Neural progenitor cell (in vitro differentiated cells): ENCODE measurements around the gene LRRC52. TPM values are rescaled to one million over a fixed set of nuclear protein-coding genes. Genes with fewer than 3 reads are reported as not detected.

Experiments used
- DNase-seq: peaks from one replicate; pipeline ENCODE4 v3.0.0-alpha.2; 2016; ENCODE audit warnings: low spot score
- H2AFZ ChIP-seq: fragments of 200-600 bp; sonication (generic); replicated peaks from 2 replicates; pipeline ENCODE4 v1.6.1; 2016; ENCODE audit warnings: antibody characterized with exemption
- H3F3A ChIP-seq: fragments of 200-600 bp; sonication (generic); 2 replicates; pipeline ENCODE4 v1.6.1; 2016; ENCODE audit warnings: antibody characterized with exemption, low read depth
- H3K27ac ChIP-seq: fragments of 200-600 bp; sonication (generic); 2 replicates; pipeline ENCODE4 v1.5.1; 2016; ENCODE audit warnings: mild to moderate bottlenecking
- H3K27me3 ChIP-seq: fragments of 200-600 bp; sonication (generic); 2 replicates; pipeline ENCODE4 v1.6.1; 2016; ENCODE audit warnings: mild to moderate bottlenecking, moderate library complexity
- H3K36me3 ChIP-seq: fragments of 200-600 bp; sonication (generic); 2 replicates; pipeline ENCODE4 v1.5.1; 2016
- H3K4me1 ChIP-seq: fragments of 200-600 bp; sonication (generic); 2 replicates; pipeline ENCODE4 v1.6.1; 2016; ENCODE audit warnings: mixed run types
- H3K4me2 ChIP-seq: fragments of 200-600 bp; sonication (generic); 2 replicates; pipeline ENCODE4 v1.6.1; 2016
- H3K4me3 ChIP-seq: fragments of 200-600 bp; sonication (generic); 2 replicates; pipeline ENCODE4 v1.5.1; 2016
- H3K79me2 ChIP-seq: fragments of 200-600 bp; sonication (generic); 2 replicates; pipeline ENCODE4 v1.6.1; 2016; ENCODE audit warnings: low read depth
- H3K9ac ChIP-seq: fragments of 200-600 bp; sonication (generic); 2 replicates; pipeline ENCODE4 v1.6.1; 2016
- H3K9me3 ChIP-seq: fragments of 200-600 bp; sonication (generic); 2 replicates; pipeline ENCODE4 v1.5.1; 2016; ENCODE audit warnings: low read depth
- H4K20me1 ChIP-seq: fragments of 200-600 bp; sonication (generic); 2 replicates; pipeline ENCODE4 v1.6.1; 2016; ENCODE audit warnings: low read depth
- H3K27ac Mint-ChIP-seq: 3 replicates; pipeline ENCODE4 v1.8.0; 2021; ENCODE audit warnings: mixed read lengths
- H3K27me3 Mint-ChIP-seq: 2 replicates; pipeline ENCODE4 v1.8.0; 2022; ENCODE audit warnings: low read depth, mild to moderate bottlenecking, inconsistent platforms, moderate library complexity, mixed read lengths; ENCODE audit not compliant: insufficient read depth
- H3K36me3 Mint-ChIP-seq: 3 replicates; pipeline ENCODE4 v1.8.0; 2021; ENCODE audit warnings: mixed read lengths
- H3K4me1 Mint-ChIP-seq: 3 replicates; pipeline ENCODE4 v1.8.0; 2021; ENCODE audit warnings: mixed read lengths
- H3K4me3 Mint-ChIP-seq: 3 replicates; pipeline ENCODE4 v1.8.0; 2021; ENCODE audit warnings: mild to moderate bottlenecking, moderate library complexity, mixed read lengths
- H3K9me3 Mint-ChIP-seq: 3 replicates; pipeline ENCODE4 v1.8.0; 2020; ENCODE audit warnings: mixed read lengths
- EZH2 ChIP-seq: fragments of 200-600 bp; sonication (generic); IDR thresholded peaks from 2 replicates; pipeline ENCODE4 v1.6.1; 2017; ENCODE audit warnings: antibody characterized with exemption, mild to moderate bottlenecking, moderate library complexity
- EZH2phosphoT487 ChIP-seq: fragments of 200-600 bp; sonication (generic); IDR thresholded peaks from 2 replicates; pipeline ENCODE4 v1.6.1; 2017; ENCODE audit warnings: antibody characterized with exemption
- total RNA-seq: library from RNA; depleted of rRNA; stranded (reverse); fragments of >200 nt; gene quantifications from 2 replicates; pipeline ENCODE4 v1.2.3, GENCODE V29; 2015; ENCODE audit warnings: low replicate concordance
- TF ChIP-seq, protein P1 (sequence below): fragments of 200-600 bp; sonication (generic); IDR thresholded peaks from 2 replicates; pipeline ENCODE4 v1.5.1; 2017; ENCODE audit warnings: antibody characterized with exemption, mild to moderate bottlenecking

The LRRC52 gene
- total RNA-seq, 1 donor from 2014 or later, result not detected

DNA sequence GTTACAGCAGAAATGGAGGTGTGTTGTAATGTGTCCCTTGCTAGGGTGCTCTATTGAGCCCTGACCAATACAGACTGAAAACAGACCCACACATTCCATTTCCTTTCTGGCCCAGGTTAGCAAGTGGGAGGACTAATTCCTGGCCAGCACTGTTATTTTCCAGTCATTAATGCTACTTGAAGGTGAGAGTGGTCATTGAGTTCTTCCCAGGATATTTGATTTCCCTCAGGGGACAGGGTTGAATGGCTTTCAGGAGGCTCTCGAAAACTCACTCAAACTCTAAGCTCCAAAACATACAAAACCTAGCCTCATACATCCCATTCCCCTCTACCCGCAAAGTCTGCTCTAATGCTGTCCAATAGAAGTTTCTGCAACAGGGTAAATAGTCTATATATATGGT is 6.2 kb downstream of the LRRC52 start:
- H2AFZ ChIP-seq, result no peak overlapping the region
- no peak for DNase-seq
- Mint-ChIP-seq H3K27me3 (peaks cover 8% of the 10 kb centered on the region), H3K9me3 (no peaks in the 10 kb centered on the region), H3K36me3 (no peaks in the 10 kb centered on the region), H3K27ac (no peak overlapping the region), H3K4me3 (no peak overlapping the region), H3K4me1 (no peaks in the 10 kb centered on the region)
- H3K9ac ChIP-seq, result no peak overlapping the region
- no peak overlapping the region for H3K27ac ChIP-seq
- TF ChIP-seq EZH2 (no peak), EZH2phosphoT487 (no peak)
- TF ChIP-seq, protein P1, sequence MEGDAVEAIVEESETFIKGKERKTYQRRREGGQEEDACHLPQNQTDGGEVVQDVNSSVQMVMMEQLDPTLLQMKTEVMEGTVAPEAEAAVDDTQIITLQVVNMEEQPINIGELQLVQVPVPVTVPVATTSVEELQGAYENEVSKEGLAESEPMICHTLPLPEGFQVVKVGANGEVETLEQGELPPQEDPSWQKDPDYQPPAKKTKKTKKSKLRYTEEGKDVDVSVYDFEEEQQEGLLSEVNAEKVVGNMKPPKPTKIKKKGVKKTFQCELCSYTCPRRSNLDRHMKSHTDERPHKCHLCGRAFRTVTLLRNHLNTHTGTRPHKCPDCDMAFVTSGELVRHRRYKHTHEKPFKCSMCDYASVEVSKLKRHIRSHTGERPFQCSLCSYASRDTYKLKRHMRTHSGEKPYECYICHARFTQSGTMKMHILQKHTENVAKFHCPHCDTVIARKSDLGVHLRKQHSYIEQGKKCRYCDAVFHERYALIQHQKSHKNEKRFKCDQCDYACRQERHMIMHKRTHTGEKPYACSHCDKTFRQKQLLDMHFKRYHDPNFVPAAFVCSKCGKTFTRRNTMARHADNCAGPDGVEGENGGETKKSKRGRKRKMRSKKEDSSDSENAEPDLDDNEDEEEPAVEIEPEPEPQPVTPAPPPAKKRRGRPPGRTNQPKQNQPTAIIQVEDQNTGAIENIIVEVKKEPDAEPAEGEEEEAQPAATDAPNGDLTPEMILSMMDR, result no peak
- H4K20me1 ChIP-seq, result no peaks in the 10 kb centered on the region
- H3K4me2 ChIP-seq, result no peak overlapping the region
- no peaks in the 10 kb centered on the region for H3K27me3 ChIP-seq
- no peaks in the 10 kb centered on the region for H3F3A ChIP-seq
- no peaks in the 10 kb centered on the region for H3K79me2 ChIP-seq
- no peak overlapping the region for H3K4me3 ChIP-seq
- no peaks in the 10 kb centered on the region for H3K36me3 ChIP-seq
- H3K9me3 ChIP-seq, result no peaks in the 10 kb centered on the region
- H3K4me1 ChIP-seq, result no peaks in the 10 kb centered on the region

DNA sequence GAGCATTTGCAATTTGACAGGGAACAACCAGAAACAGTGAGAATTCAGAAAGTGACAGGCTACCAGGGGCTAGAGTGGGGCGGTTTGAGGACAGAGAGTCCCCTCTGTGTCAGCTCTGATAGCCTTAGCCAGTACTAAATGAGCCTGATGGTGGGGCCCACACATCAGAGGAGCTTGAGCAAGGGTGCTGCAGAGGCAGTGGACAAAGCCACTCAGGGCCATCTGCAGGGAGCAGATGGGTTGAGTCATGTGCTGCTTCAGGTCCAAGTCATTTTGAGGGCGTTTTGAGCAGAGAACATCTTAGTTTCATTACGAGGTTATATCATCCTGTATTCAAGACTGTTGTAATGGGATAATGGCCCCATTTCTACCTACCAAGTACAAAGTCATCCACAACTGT is 7.7 kb downstream of the LRRC52 start:
- Histone ChIP-seq H3K79me2 (no peaks in the 10 kb centered on the region), H2AFZ (no peak overlapping the region), H3K4me3 (no peak overlapping the region), H3K4me2 (no peak overlapping the region), H3K27me3 (no peaks in the 10 kb centered on the region), H3K9ac (no peak overlapping the region), H4K20me1 (no peaks in the 10 kb centered on the region), H3F3A (no peaks in the 10 kb centered on the region), H3K36me3 (no peaks in the 10 kb centered on the region), H3K9me3 (no peaks in the 10 kb centered on the region), H3K27ac (no peak overlapping the region), H3K4me1 (no peaks in the 10 kb centered on the region)
- DNase-seq, result no peak
- Mint-ChIP-seq H3K4me1 (no peaks in the 10 kb centered on the region), H3K27ac (no peak overlapping the region), H3K27me3 (peaks cover 5% of the 10 kb centered on the region), H3K9me3 (no peaks in the 10 kb centered on the region), H3K36me3 (no peaks in the 10 kb centered on the region), H3K4me3 (no peak overlapping the region)
- TF ChIP-seq EZH2phosphoT487 (no peak), EZH2 (no peak)
- TF ChIP-seq, protein P1, result no peak

DNA sequence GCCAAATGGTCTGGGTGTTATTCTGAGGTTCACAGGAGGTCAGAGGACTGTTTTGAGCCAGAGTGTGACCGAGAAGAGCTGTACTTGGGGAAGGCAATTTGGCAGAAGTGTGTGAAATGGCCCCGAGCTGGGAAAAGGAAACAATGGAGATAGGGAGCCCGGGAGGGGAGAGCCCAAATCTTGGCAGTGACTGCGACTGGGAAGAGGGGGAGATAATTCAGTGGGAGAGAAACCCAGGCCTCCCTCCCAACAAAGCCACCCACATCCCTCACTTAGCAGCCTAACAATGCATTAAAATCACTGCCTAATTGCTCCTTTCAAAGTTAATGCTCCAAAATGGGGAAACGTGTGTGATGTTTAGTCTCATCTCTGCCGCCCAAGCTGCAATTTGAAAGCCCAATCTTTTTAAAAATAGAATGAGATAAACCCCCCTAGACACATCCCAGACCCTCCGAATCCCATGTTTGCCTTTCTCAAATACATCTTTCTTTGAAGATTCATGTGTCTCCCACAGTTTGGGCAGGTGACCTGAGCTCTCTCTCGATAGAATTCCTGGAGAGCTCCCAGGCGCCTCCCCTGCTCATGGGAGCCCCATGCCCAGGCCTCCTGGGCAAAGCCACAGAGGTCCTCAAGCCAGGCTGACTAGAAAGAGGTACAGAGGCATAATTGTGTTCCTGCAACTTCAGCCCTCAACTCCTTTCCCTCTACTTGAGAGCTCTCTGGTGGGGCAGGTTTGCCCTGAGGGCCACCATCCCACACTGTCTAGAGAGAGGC is 17.3 kb downstream of the LRRC52 start:
- Histone ChIP-seq H3K27ac (no peak overlapping the region), H3K4me2 (no peak overlapping the region), H4K20me1 (no peaks in the 10 kb centered on the region), H3K36me3 (no peaks in the 10 kb centered on the region), H3K4me1 (peaks cover 4% of the 10 kb centered on the region), H3K4me3 (no peak overlapping the region), H2AFZ (no peak overlapping the region), H3F3A (no peaks in the 10 kb centered on the region), H3K27me3 (no peaks in the 10 kb centered on the region), H3K9me3 (no peaks in the 10 kb centered on the region), H3K79me2 (no peaks in the 10 kb centered on the region), H3K9ac (no peak overlapping the region)
- Mint-ChIP-seq H3K36me3 (no peaks in the 10 kb centered on the region), H3K4me1 (no peaks in the 10 kb centered on the region), H3K9me3 (no peaks in the 10 kb centered on the region), H3K27ac (no peak overlapping the region), H3K27me3 (no peaks in the 10 kb centered on the region), H3K4me3 (no peak overlapping the region)
- no peak for TF ChIP-seq EZH2
- DNase-seq, result no peak

DNA sequence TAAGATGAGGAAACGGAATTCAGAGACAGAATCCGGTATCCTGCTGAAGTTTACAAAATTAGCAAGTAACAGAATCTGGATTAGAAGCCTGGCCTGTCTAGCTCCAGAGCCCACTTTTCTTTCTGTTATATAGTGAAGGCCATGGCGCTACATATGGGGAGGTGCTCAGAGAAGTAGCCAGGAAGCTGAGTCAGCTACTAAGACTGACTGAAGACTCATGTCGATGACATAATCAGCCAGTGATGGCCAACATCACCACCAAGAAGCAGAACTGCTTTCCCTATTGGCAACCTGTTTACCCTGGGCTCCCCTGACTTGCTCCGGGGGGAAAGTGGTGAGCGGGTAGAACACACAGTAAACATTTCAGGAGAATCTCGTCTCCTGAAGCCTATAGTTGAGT is 18.8 kb downstream of the LRRC52 start:
- Mint-ChIP-seq H3K27me3 (no peaks in the 10 kb centered on the region), H3K27ac (no peak overlapping the region), H3K9me3 (no peaks in the 10 kb centered on the region), H3K4me1 (no peaks in the 10 kb centered on the region), H3K4me3 (no peak overlapping the region), H3K36me3 (no peaks in the 10 kb centered on the region)
- H3K9ac ChIP-seq, result no peak overlapping the region
- peaks cover 4% of the 10 kb centered on the region for H3K4me1 ChIP-seq
- no peaks in the 10 kb centered on the region for H3K27me3 ChIP-seq
- no peaks in the 10 kb centered on the region for H3K9me3 ChIP-seq
- H3K4me2 ChIP-seq, result no peak overlapping the region
- H3K79me2 ChIP-seq, result no peaks in the 10 kb centered on the region
- TF ChIP-seq EZH2 (no peak), EZH2phosphoT487 (no peak)
- TF ChIP-seq, protein P1, result no peak
- H3K4me3 ChIP-seq, result no peak overlapping the region
- DNase-seq, result no peak
- H3K36me3 ChIP-seq, result no peaks in the 10 kb centered on the region
- no peak overlapping the region for H2AFZ ChIP-seq
- no peaks in the 10 kb centered on the region for H4K20me1 ChIP-seq
- H3K27ac ChIP-seq, result no peak overlapping the region
- no peaks in the 10 kb centered on the region for H3F3A ChIP-seq
